GM13976 (cell line): Measurements from ENCODE around the gene BOLL.
"Not testable (repeated sequence)": the region's sequence is repeated elsewhere in the genome, so short reads cannot be mapped to it uniquely, and the experiment has no call there.

Source experiments
- DNase-seq: peaks from one replicate; pipeline ENCODE4 v3.0.0; 2012; ENCODE audit warnings: low spot score
- CTCF ChIP-seq: IDR thresholded peaks from 2 replicates; pipeline ENCODE4 v1.5.1; 2012; ENCODE audit warnings: borderline replicate concordance, mild to moderate bottlenecking; ENCODE audit not compliant: insufficient read depth; ENCODE audit errors: extremely low read depth, missing control alignments, control extremely low read depth
- in situ Hi-C: fragments of 300-500 bp; cut with MboI; formaldehyde crosslinking; loops from one replicate; pipeline ENCODE4 v1.12.0; 2022; ENCODE audit warnings: low sequenced_read_pairs, mixed read lengths, inconsistent platforms; ENCODE audit not compliant: unreplicated experiment

BOLL gene

GRCh38 chr2:197777823-197778407, 7.2 kb downstream of the BOLL start:
- no peak for DNase-seq
- in situ Hi-C loops: loop anchor here (5.0 kb wide), 1 partner anchor 71 kb away; the partner anchor contains the start of gene MARS2
- peak; percentile 40 for TF ChIP-seq CTCF

- TF ChIP-seq CTCF: no peak
- DNase-seq: no peak
- in situ Hi-C loops: no loop called here
Observed at GRCh38 chr2:197760293-197760657, 24.8 kb downstream of the BOLL start.

- no peak for DNase-seq
- in situ Hi-C loops: no loop called here
- TF ChIP-seq CTCF: no peak
Observed at GRCh38 chr2:197759625-197760292, 25.4 kb downstream of the BOLL start.

GRCh38 chr2:197759013-197759412, 26.1 kb downstream of the BOLL start:
- TF ChIP-seq CTCF: no peak
- in situ Hi-C loops: no loop called here
- DNase-seq: no peak

- TF ChIP-seq CTCF: no peak
- DNase-seq: no peak
- in situ Hi-C loops: no loop called here
Observed at GRCh38 chr2:197740200-197740599, 44.9 kb downstream of the BOLL start.

GRCh38 chr2:197728555-197729544, 56.3 kb downstream of the BOLL start:
- DNase-seq, in situ Hi-C loops: not testable (repeated sequence)

GRCh38 chr2:197727011-197727410, 58.1 kb downstream of the BOLL start:
- no peak for TF ChIP-seq CTCF
- in situ Hi-C loops: no loop called here
- no peak for DNase-seq
